Duodenal mucosa (tissue), 2 donors: Measurements from ENCODE around the gene MEP1A.
"Not testable (repeated sequence)": the region's sequence is repeated elsewhere in the genome, so short reads cannot be mapped to it uniquely, and the experiment has no call there.

Source experiments
- H3K27ac ChIP-seq: one replicate; pipeline ENCODE4 v1.7.0; 2013; ENCODE audit warnings: low read depth, low read length
- H3K27me3 ChIP-seq, 2 donors: one replicate each; pipeline ENCODE4 v1.7.0; 2013; ENCODE audit warnings: low read length in 2 of 2, control low read depth in 1 of 2; ENCODE audit not compliant: insufficient read depth in 2 of 2, control insufficient read depth in 1 of 2
- H3K36me3 ChIP-seq, 2 donors: one replicate each; pipeline ENCODE4 v1.7.0; 2013; ENCODE audit warnings: low read length in 2 of 2, control low read depth in 1 of 2; ENCODE audit not compliant: insufficient read depth in 2 of 2, control insufficient read depth in 1 of 2
- H3K4me1 ChIP-seq, 2 donors: one replicate each; pipeline ENCODE4 v1.7.0; 2013; ENCODE audit warnings: low read length in 2 of 2, control low read depth in 1 of 2; ENCODE audit not compliant: insufficient read depth in 2 of 2, control insufficient read depth in 1 of 2
- H3K4me3 ChIP-seq, 2 donors: one replicate each; pipeline ENCODE4 v1.7.0; 2013; ENCODE audit warnings: low read length in 2 of 2, low read depth in 1 of 2
- H3K9ac ChIP-seq, 2 donors: one replicate each; pipeline ENCODE4 v1.7.0; 2013; ENCODE audit warnings: low read length in 2 of 2, low read depth in 1 of 2
- H3K9me3 ChIP-seq, 2 donors: one replicate each; pipeline ENCODE4 v1.7.0; 2013; ENCODE audit warnings: low read length in 2 of 2, control low read depth in 1 of 2; ENCODE audit not compliant: control insufficient read depth in 1 of 2

Gene MEP1A

GRCh38 chr6:46774736-46775135, 18.5 kb upstream of the MEP1A start:
- not testable (repeated sequence) for H3K4me1 ChIP-seq, H3K36me3 ChIP-seq, H3K9me3 ChIP-seq, H3K9ac ChIP-seq, H3K27ac ChIP-seq, H3K4me3 ChIP-seq, H3K27me3 ChIP-seq

GRCh38 chr6:46776070-46776712, 17.0 kb upstream of the MEP1A start:
- Histone ChIP-seq H3K4me1 (no peaks in the 10 kb centered on the region), H3K27me3 (no peaks in the 10 kb centered on the region), H3K4me3 (no peak overlapping the region), H3K9ac (no peak overlapping the region), H3K36me3 (no peaks in the 10 kb centered on the region), H3K9me3 (no peaks in the 10 kb centered on the region), H3K27ac (no peak overlapping the region)

GRCh38 chr6:46777476-46778346, 15.5 kb upstream of the MEP1A start:
- Histone ChIP-seq H3K27ac (no peak overlapping the region), H3K36me3 (no peaks in the 10 kb centered on the region), H3K9me3 (no peaks in the 10 kb centered on the region), H3K4me3 (no peak overlapping the region), H3K9ac (no peak overlapping the region), H3K27me3 (no peaks in the 10 kb centered on the region), H3K4me1 (no peaks in the 10 kb centered on the region)

DNA sequence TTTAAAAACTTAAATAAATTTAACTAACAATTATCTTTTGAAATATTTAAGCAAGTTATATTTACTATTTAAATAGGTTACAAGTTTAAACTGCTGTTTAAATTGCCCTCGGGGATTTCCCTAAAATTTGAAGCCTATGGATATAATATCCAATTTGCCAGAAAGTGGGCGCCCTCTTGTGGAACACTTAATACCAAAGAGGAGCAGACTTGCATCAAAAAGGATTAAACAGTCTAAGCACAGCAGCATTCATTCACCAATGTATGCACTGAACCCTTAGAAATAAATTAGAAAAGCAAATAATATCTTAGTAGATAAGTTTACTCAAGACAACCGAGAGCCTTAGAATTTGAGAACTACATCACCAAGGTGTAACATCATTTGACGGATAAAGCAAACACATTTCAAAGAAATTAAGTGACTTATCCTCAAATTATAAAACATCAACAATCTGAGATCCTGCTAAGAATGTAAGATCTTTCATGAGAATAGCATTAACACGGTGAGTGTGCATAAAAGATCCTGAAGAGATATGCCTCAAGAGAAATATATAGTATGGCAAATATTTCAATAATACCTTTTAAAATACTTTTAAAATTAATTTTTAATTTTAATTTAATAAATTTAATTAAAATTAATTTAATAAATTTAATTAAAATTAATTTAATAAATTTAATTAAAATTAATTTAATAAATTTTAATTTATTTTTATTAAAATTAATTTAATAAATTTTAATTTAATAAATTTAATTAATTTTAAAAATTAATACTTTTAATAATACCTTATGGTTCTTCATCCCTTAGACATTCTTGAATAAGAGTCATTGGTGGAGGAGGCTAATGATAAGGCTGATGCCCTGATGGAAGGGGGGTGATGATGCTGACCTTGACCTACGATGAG, 11.5 kb upstream of the MEP1A start:
- H3K9me3 ChIP-seq, result no peaks in the 10 kb centered on the region
- no peak overlapping the region for H3K4me3 ChIP-seq
- H3K4me1 ChIP-seq, result no peaks in the 10 kb centered on the region
- H3K36me3 ChIP-seq, result no peaks in the 10 kb centered on the region
- no peak overlapping the region for H3K27ac ChIP-seq
- H3K9ac ChIP-seq, result no peak overlapping the region
- no peaks in the 10 kb centered on the region for H3K27me3 ChIP-seq

GRCh38 chr6:46784535-46784934, 8.7 kb upstream of the MEP1A start:
- H3K9me3 ChIP-seq, result no peaks in the 10 kb centered on the region
- no peak overlapping the region for H3K9ac ChIP-seq
- no peaks in the 10 kb centered on the region for H3K36me3 ChIP-seq
- H3K4me1 ChIP-seq, result peaks cover 5 to 8% of the 10 kb centered on the region in 2 donors
- no peak overlapping the region for H3K27ac ChIP-seq
- H3K27me3 ChIP-seq, result no peaks in the 10 kb centered on the region
- no peak overlapping the region for H3K4me3 ChIP-seq

- Histone ChIP-seq H3K9ac (no peak overlapping the region), H3K4me3 (no peak overlapping the region), H3K4me1 (peaks cover 15 to 28% of the 10 kb centered on the region in 2 donors), H3K27ac (no peak overlapping the region), H3K27me3 (no peaks in the 10 kb centered on the region), H3K36me3 (no peaks in the 10 kb centered on the region), H3K9me3 (no peaks in the 10 kb centered on the region)
Measured at GRCh38 chr6:46787871-46788540, 5.2 kb upstream of the MEP1A start.

GRCh38 chr6:46788791-46789190, 4.4 kb upstream of the MEP1A start:
- Histone ChIP-seq H3K36me3 (no peaks in the 10 kb centered on the region), H3K4me1 (peaks cover 15 to 28% of the 10 kb centered on the region in 2 donors)

GRCh38 chr6:46789434-46790354, 3.5 kb upstream of the MEP1A start:
- H3K27ac ChIP-seq, result no peak overlapping the region
- no peak overlapping the region for H3K9ac ChIP-seq
- no peaks in the 10 kb centered on the region for H3K36me3 ChIP-seq
- H3K9me3 ChIP-seq, result no peaks in the 10 kb centered on the region
- H3K4me3 ChIP-seq, result peak overlapping the region; percentile 30 to 44
- H3K27me3 ChIP-seq, result no peaks in the 10 kb centered on the region
- H3K4me1 ChIP-seq, result peaks cover 15 to 28% of the 10 kb centered on the region in 2 donors

More at GRCh38 chr6:46788791-46789190, 4.4 kb upstream of the MEP1A start:
- Histone ChIP-seq H3K9me3 (no peaks in the 10 kb centered on the region), H3K27me3 (no peaks in the 10 kb centered on the region), H3K4me3 (no peak overlapping the region), H3K27ac (no peak overlapping the region), H3K9ac (no peak overlapping the region)

DNA sequence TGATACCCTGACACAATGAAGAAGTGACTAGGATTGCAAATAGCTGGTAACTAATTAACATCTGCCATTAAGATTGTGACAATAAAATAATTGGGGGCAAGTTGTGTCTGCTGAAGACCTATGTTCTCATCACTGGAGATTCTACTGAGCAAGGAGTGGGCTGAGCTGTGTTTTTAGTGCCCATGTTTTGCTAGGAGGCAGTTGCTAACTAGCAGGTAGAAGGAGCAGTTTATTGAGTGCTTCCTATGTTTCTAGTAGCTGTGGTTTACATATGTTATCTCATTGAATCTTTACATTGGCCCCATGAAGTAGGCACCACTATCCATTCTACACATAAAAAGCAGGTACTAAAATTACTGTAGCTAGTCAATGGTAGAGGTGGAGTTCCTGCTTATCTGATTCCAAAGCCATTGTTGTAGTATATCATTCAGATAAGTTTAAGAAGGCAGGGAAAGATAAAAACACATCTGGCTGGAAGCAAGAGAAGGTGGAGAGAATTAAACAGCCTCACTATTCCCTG, 2.8 kb upstream of the MEP1A start:
- H3K27me3 ChIP-seq, result no peaks in the 10 kb centered on the region
- H3K36me3 ChIP-seq, result no peaks in the 10 kb centered on the region
- H3K9ac ChIP-seq, result no peak overlapping the region
- H3K4me3 ChIP-seq, result peak overlapping the region in 1 of 2 donors; percentile 44
- no peak overlapping the region for H3K27ac ChIP-seq
- peaks cover 16 to 28% of the 10 kb centered on the region in 2 donors for H3K4me1 ChIP-seq
- no peaks in the 10 kb centered on the region for H3K9me3 ChIP-seq
